GM12891 (cell line): Measurements from ENCODE around the gene CCDC142.

Source experiments
- POLR2A ChIP-seq: IDR thresholded peaks from 2 replicates; pipeline ENCODE4 v1.6.1; 2011; ENCODE audit warnings: low read depth, low read length, control low read depth
- POLR2AphosphoS5 ChIP-seq: IDR thresholded peaks from 2 replicates; pipeline ENCODE4 v1.6.1; 2011; ENCODE audit warnings: low read depth, low read length, control low read depth

- TF ChIP-seq POLR2A (no peak), POLR2AphosphoS5 (no peak)
Measured at GRCh38 chr2:74481431-74481830, 1.4 kb downstream of the CCDC142 start.
